OCI-M2 (cell line): ENCODE measurements around the gene RPP25L.

Source experiments
- DNase-seq: peaks from one replicate; lab custom pipeline; 2025; ENCODE audit not compliant: unreplicated experiment; lab: John Stamatoyannopoulos, UW

RPP25L gene

GRCh38 chr9:34612788-34613390 is 992 bp upstream of the RPP25L start:
- no peak for DNase-seq

- DNase-seq = no peak
These were observed 566 bp downstream of the RPP25L start for GRCh38 chr9:34611251-34611810.

GRCh38 chr9:34610434-34611206 is 1.3 kb downstream of the RPP25L start:
- no peak for DNase-seq

- DNase-seq = no peak
These were observed 4.6 kb downstream of the RPP25L start for GRCh38 chr9:34607331-34607730.

- no peak for DNase-seq
These were observed 5.0 kb downstream of the RPP25L start for GRCh38 chr9:34606905-34607304.

GRCh38 chr9:34606190-34606589 is 5.7 kb downstream of the RPP25L start:
- DNase-seq = no peak

GRCh38 chr9:34603610-34604231 is 8.2 kb downstream of the RPP25L start:
- DNase-seq = peak; percentile 65

GRCh38 chr9:34601937-34602573 is 9.8 kb downstream of the RPP25L start:
- DNase-seq = no peak

GRCh38 chr9:34600908-34601307 is 11.0 kb downstream of the RPP25L start:
- DNase-seq = no peak

- no peak for DNase-seq
These were observed 12.4 kb downstream of the RPP25L start for GRCh38 chr9:34599546-34599945.

- no peak for DNase-seq
These were observed 17.7 kb downstream of the RPP25L start for GRCh38 chr9:34594177-34594576.

- DNase-seq = no peak
These were observed 18.8 kb downstream of the RPP25L start for GRCh38 chr9:34592895-34593601.

- DNase-seq = no peak
These were observed 19.7 kb downstream of the RPP25L start for GRCh38 chr9:34591917-34592866.

GRCh38 chr9:34591248-34591916 is 20.5 kb downstream of the RPP25L start:
- DNase-seq = no peak

GRCh38 chr9:34590381-34591247 is 21.3 kb downstream of the RPP25L start:
- DNase-seq = no peak

- DNase-seq = no peak
These were observed 22.1 kb downstream of the RPP25L start, which contains the start of gene CNTFR for GRCh38 chr9:34589636-34590380. TSS of gene CNTFR (minus strand) at chr9:34589724. CDS start at chr9:34568981, 20,743 bp downstream.
